ENCODE data around the gene RSRP1. TPM values are rescaled to one million over a fixed set of nuclear protein-coding genes. Genes with fewer than 3 reads are reported as not detected.
A peak's percentile ranks its signal among the peaks of the same experiment; 100 is the strongest.

The RSRP1 gene
- total RNA-seq, 4 donors from 2014 or later: 10.3 to 43.0 (median 20.9) TPM

DNA sequence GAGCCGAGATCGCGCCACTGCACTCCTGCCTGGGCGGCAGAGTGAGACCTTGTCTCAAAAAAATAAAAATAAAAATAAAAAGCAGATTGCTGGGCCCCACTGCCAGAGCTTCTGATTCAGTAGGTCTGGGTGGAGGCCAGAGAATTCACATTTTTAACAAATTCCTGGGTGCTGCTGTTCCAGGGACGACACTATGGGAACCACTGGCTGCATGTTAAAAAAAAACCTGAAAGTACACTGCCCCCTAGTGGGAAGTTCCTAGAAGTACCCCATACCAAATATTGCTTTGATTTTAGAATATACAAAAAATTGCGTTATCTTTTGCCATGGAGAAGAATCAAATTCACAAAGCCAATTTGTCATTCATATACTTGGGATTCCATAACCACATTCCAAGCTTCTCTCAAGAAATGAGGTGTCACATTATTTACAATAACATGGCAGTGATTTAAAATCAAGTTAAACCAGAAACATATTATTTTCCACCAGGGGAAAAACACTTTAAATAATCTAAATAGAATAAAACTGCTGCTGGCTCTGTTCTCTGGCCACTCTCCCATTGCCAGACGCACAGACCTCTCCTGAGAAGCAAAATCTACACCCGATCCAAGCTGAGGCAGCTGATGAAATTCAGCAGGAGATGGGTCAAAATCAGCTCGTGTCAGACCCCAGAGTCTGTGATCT, 42.3 kb downstream of the RSRP1 start:
- peaks cover 1 to 3% of the 10 kb centered on the region in 2 donors for H3K4me1 ChIP-seq
- no peak for TF ChIP-seq POLR2A (IDR thresholded peaks at IDR 0.05)
- TF ChIP-seq, protein P1, sequence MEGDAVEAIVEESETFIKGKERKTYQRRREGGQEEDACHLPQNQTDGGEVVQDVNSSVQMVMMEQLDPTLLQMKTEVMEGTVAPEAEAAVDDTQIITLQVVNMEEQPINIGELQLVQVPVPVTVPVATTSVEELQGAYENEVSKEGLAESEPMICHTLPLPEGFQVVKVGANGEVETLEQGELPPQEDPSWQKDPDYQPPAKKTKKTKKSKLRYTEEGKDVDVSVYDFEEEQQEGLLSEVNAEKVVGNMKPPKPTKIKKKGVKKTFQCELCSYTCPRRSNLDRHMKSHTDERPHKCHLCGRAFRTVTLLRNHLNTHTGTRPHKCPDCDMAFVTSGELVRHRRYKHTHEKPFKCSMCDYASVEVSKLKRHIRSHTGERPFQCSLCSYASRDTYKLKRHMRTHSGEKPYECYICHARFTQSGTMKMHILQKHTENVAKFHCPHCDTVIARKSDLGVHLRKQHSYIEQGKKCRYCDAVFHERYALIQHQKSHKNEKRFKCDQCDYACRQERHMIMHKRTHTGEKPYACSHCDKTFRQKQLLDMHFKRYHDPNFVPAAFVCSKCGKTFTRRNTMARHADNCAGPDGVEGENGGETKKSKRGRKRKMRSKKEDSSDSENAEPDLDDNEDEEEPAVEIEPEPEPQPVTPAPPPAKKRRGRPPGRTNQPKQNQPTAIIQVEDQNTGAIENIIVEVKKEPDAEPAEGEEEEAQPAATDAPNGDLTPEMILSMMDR (IDR thresholded peaks at IDR 0.05 in 4 of 5, conservative IDR thresholded peaks at IDR 0.05 in 1 of 5): peak; percentile 38 to 82 (median 60)
- ATAC-seq: peak in 1 of 2 donors; percentile 39
- in situ Hi-C loops (cut with MboI; ENCODE audit: low sequenced_read_pairs in 4 of 4) (loop anchor here in 3 of 4 donors (10.0 to 25.0 kb wide), 3 partner anchors 350 to 543 kb away; no protein-coding TSS in a partner anchor), intact Hi-C loops (cut with DNase I; ENCODE audit: low total_unique reads) (loop anchor here (5.0 to 10.0 kb wide), 2 partner anchors 270 to 358 kb away; partner anchors contain the start of gene RUNX3)
- peaks cover 0 to 3% (median 0%) of the 10 kb centered on the region in 3 donors for H3K27me3 ChIP-seq
- no peak overlapping the region for H3K27ac ChIP-seq
- no peak for DNase-seq
- no peaks in the 10 kb centered on the region for H3K9me3 ChIP-seq
- no peak overlapping the region for H3K4me3 ChIP-seq
- H3K36me3 ChIP-seq: no peaks in the 10 kb centered on the region

DNA sequence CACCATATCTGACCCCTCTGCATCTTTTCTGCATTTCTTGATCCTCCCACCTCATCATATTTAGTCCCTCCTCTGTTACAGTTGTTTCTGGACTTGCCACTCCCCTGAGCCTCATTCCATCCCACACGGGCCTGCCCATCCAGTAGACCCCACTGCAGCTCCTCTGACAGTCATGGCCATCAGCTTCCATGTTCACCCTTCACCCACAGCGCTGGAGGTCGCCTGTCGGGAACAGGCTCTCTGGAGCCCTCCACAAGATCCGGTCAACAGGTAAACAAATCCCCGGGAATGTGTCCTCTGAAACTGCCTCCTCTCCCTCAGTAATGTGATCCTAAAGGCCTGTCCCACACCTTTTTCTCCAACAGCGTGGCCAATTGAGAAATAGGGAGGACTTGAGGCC, 46.2 kb downstream of the RSRP1 start:
- intact Hi-C loops (cut with DNase I; ENCODE audit: low total_unique reads) (loop anchor here (5.0 to 10.0 kb wide), 2 partner anchors 266 to 354 kb away; partner anchors contain the start of gene RUNX3), in situ Hi-C loops (cut with MboI; ENCODE audit: low sequenced_read_pairs in 4 of 4) (loop anchor here in 3 of 4 donors (10.0 to 25.0 kb wide), 3 partner anchors 346 to 539 kb away; no protein-coding TSS in a partner anchor)
- DNase-seq (no peak), ATAC-seq (no peak)
- Histone ChIP-seq H3K4me3 (no peak overlapping the region), H3K27me3 (peaks cover 0 to 3% (median 0%) of the 10 kb centered on the region in 3 donors), H3K4me1 (peaks cover 15 to 21% of the 10 kb centered on the region in 2 donors), H3K36me3 (no peaks in the 10 kb centered on the region), H3K27ac (no peak overlapping the region), H3K9me3 (no peaks in the 10 kb centered on the region)
- TF ChIP-seq, protein P1 (IDR thresholded peaks at IDR 0.05 in 4 of 5, conservative IDR thresholded peaks at IDR 0.05 in 1 of 5): no peak
- no peak for TF ChIP-seq POLR2A (IDR thresholded peaks at IDR 0.05)

DNA sequence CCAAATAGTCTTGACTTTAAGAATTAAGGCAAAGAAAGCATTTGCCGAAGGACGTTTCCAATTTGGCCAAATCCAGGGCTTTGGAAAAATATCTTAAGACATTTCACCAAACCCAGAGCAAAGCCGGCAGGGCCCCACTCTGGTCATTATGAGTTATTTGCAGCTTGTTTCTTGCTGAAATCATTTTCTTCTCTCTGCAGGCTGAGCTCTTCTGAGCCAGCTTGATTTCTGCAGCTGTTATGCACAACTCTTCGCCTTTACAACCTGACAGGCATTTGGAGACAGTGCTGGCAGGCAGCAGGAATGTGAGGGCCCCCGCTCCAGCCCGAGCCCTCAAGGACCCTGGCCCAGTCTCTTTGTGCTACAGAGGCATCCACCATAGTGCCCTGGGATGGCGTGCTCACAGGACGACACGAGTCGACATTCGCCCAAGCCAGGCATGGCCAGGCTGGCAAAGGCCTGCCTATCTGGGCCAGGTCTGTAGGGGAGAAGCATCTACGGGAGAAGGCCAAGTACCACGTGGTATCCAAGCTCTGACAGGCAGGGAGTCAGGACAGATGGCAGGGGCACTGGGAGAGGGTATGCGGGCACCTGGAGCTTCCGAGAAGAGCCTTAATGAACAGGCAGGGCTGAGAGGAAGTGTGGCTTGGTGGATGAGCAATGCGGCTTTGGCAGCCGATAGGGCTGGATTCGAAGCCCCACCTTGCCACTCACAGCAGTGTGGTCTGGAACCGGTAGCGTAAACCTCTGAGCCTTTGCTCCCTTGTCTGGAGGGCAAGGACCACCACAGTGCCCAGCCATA, 47.2 kb downstream of the RSRP1 start:
- intact Hi-C loops (cut with DNase I; ENCODE audit: low total_unique reads): loop anchor here (5.0 to 10.0 kb wide), 2 partner anchors 265 to 353 kb away; partner anchors contain the start of gene RUNX3
- TF ChIP-seq, protein P1 (IDR thresholded peaks at IDR 0.05 in 4 of 5, conservative IDR thresholded peaks at IDR 0.05 in 1 of 5): no peak
- no peak for TF ChIP-seq POLR2A (IDR thresholded peaks at IDR 0.05)
- in situ Hi-C loops (cut with MboI; ENCODE audit: low sequenced_read_pairs in 4 of 4): loop anchor here in 3 of 4 donors (10.0 to 25.0 kb wide), 3 partner anchors 345 to 538 kb away; no protein-coding TSS in a partner anchor
- Histone ChIP-seq H3K27ac (no peak overlapping the region), H3K9me3 (no peaks in the 10 kb centered on the region), H3K27me3 (peaks cover 0 to 7% (median 2%) of the 10 kb centered on the region in 3 donors), H3K4me1 (peaks cover 15 to 21% of the 10 kb centered on the region in 2 donors), H3K36me3 (no peaks in the 10 kb centered on the region), H3K4me3 (no peak overlapping the region)
- DNase-seq (no peak), ATAC-seq (no peak)

DNA sequence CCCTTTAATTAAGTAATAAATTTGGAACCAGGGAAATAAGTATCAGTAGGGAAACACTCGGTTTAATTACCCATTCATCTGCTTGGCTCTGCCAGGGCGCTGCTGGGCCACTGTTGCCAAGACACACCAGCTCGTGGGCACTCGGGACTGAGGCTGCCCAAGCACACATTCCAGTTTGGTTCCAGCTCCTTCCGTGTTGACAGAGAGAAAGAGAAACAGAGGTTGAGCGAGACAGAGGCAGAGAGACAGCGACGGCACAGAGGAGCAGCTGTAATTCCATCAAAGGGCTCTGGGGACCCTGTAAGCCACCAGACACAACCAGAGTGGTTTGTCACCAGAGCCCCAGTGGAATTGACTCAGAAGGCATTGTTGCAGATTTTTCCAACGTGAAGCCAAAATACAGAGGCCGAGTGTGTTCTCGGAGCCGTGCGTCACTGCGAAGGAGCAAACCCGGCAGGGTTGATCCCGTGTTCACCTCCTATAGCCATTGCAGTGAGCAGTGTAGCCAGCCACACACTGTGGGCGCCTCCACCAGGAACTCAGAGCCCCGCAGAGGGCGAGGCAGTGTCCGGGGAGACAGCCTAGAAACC, 48.5 kb downstream of the RSRP1 start:
- ATAC-seq (peak; percentile 42 to 76), DNase-seq (peak in 1 of 2 donors; percentile 12)
- no peak overlapping the region for H3K27ac ChIP-seq

More for the DNA sequence above, 48.5 kb downstream of the RSRP1 start:
- Histone ChIP-seq H3K9me3 (no peaks in the 10 kb centered on the region), H3K36me3 (no peaks in the 10 kb centered on the region), H3K4me1 (peaks cover 15 to 21% of the 10 kb centered on the region in 2 donors), H3K4me3 (peak overlapping the region in 3 of 4 donors; percentile 7 to 45 (median 24)), H3K27me3 (peaks cover 0 to 7% (median 5%) of the 10 kb centered on the region in 3 donors)
- intact Hi-C loops (cut with DNase I; ENCODE audit: low total_unique reads): no loop called here
- TF ChIP-seq, protein P1 (IDR thresholded peaks at IDR 0.05 in 4 of 5, conservative IDR thresholded peaks at IDR 0.05 in 1 of 5): no peak
- no peak for TF ChIP-seq POLR2A (IDR thresholded peaks at IDR 0.05)
- in situ Hi-C loops (cut with MboI; ENCODE audit: low sequenced_read_pairs in 4 of 4): no loop called here
